Measurements from ENCODE around the gene MCHR2. TPM values are rescaled to one million over a fixed set of nuclear protein-coding genes. Genes with fewer than 3 reads are reported as not detected.

The MCHR2 gene
- total RNA-seq, 1 experiment from 2014 or later: not detected

DNA sequence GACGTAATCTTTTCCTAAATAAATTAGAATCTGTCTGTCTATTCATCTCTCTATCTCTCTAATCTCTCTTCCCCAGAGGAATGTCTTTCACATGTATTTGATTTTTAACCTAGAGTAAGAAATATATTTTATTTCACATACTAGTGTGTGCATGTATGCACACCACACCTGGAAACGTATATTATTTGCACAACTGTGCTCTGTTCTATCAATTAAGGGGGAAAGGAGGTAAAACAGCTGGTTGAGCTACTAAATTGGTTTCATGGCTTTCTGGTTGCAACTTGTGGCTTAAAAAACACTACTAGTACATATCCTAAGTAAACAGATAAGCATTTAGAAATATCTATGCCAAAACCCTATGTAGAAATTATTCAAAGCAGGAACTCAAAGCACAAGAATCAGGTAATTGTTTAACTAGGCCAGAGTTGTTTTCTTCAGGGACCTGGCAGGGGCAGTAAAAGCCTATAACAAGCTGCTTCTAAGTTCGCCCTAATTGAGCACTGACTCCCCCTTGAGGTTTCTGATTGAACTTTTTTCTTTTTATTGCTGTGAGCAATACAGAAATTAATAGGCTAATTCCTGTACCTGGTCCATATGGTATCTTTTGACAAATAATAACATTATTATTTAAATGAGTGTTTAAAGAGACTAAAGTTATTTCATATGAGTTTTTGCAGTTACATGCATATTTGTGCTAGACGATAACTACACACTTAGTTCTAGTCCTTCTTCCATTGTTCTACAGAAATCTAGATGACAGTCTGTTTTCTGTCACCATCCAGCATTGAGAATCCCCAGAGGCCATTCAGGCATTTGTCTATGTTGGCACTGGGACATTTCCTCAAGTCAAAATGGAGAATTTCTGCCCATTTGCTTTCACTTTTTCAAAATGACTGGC, 88.6 kb downstream of the MCHR2 start:
- H3K4me1 ChIP-seq: no peaks in the 10 kb centered on the region
- peaks cover 19% of the 10 kb centered on the region for H3K27me3 Mint-ChIP-seq (ENCODE audit: insufficient read depth, unreplicated experiment)
- H3K36me3 ChIP-seq (ENCODE audit: control insufficient read depth, insufficient read depth, low read length): no peaks in the 10 kb centered on the region
- no TSS peak for BruUV-seq (replicated peaks)
- no peaks in the 10 kb centered on the region for H3K36me3 Mint-ChIP-seq (ENCODE audit: insufficient read depth, unreplicated experiment)
- no peak overlapping the region for H3K4me3 Mint-ChIP-seq (ENCODE audit: unreplicated experiment)
- ChIA-PET CTCF (interaction anchor here (1.0 to 1.8 kb wide), 2 partner anchors 37 to 39 kb away, joined by 3 to 17 read pairs; no protein-coding TSS in a partner anchor), POLR2A (no interaction called here)
- H3K4me1 Mint-ChIP-seq (ENCODE audit: low read depth, unreplicated experiment): no peaks in the 10 kb centered on the region
- TF ChIP-seq, protein P1, sequence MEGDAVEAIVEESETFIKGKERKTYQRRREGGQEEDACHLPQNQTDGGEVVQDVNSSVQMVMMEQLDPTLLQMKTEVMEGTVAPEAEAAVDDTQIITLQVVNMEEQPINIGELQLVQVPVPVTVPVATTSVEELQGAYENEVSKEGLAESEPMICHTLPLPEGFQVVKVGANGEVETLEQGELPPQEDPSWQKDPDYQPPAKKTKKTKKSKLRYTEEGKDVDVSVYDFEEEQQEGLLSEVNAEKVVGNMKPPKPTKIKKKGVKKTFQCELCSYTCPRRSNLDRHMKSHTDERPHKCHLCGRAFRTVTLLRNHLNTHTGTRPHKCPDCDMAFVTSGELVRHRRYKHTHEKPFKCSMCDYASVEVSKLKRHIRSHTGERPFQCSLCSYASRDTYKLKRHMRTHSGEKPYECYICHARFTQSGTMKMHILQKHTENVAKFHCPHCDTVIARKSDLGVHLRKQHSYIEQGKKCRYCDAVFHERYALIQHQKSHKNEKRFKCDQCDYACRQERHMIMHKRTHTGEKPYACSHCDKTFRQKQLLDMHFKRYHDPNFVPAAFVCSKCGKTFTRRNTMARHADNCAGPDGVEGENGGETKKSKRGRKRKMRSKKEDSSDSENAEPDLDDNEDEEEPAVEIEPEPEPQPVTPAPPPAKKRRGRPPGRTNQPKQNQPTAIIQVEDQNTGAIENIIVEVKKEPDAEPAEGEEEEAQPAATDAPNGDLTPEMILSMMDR (IDR thresholded peaks at IDR 0.05; ENCODE audit: insufficient read depth in 1 of 2, low read depth in 1 of 2, low read length in 1 of 2, severe bottlenecking in 1 of 2, unreplicated experiment in 1 of 2): peak; percentile 67
- H3K27me3 ChIP-seq (replicated peaks; ENCODE audit: control insufficient read depth, insufficient read depth, low read length): no peaks in the 10 kb centered on the region
- no peak overlapping the region for H3K27ac Mint-ChIP-seq (ENCODE audit: unreplicated experiment)
- no peaks in the 10 kb centered on the region for H3K9me3 ChIP-seq
- no peak overlapping the region for H3K4me3 ChIP-seq (ENCODE audit: low read depth, low read length)
- no peaks in the 10 kb centered on the region for H3K9me3 Mint-ChIP-seq (ENCODE audit: unreplicated experiment)
- DNase-seq: peak in 1 of 2 experiments; percentile 49
- intact Hi-C loops (cut with micrococcal nuclease; ENCODE audit: unreplicated experiment): loop anchor here (1.0 kb wide), 2 partner anchors 37 to 194 kb away; no protein-coding TSS in a partner anchor

DNA sequence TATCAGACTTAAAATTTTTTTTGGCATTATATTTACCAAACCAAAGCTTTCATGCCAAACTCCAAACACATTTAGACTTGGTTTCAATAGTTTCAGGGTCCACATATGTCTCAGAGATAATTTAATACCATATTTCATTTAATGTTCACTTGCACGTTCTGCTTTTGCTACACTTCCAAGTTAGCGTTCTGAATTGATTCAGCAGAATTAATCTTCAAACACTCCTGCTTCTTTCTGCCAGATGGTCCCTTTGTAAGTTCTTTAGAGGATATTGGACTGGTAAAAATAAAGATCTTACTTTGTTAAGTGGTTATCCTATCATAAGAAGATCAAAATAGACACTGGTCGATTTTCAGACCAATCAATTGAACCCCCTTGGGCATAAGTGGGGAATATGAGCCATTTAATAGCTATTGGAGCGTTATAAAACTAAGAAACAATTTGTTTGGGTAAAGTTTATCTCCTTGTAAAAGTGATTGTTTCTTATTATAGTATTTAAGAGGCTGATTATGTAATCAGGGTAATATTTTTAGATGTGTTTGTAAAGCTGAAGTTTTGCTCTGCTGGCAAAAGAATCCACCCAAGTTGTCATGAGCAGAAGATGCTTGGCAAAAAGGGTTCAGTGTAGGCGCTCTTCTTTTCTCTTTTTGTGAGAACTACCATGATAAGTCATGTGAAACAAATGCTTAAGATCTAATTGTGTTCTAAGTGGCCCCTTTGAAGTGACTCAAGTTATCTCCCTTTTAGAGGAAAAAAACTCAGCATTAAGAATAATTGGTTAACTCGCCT, 92.2 kb downstream of the MCHR2 start:
- Histone ChIP-seq H3K4me1 (no peaks in the 10 kb centered on the region), H3K36me3 (ENCODE audit: control insufficient read depth, insufficient read depth, low read length) (no peaks in the 10 kb centered on the region), H3K9me3 (peaks cover 3% of the 10 kb centered on the region; the same call in 1 of the 2 replicates), H3K4me3 (ENCODE audit: low read depth, low read length) (no peak overlapping the region), H3K27me3 (replicated peaks; ENCODE audit: control insufficient read depth, insufficient read depth, low read length) (no peaks in the 10 kb centered on the region)
- H3K9me3 Mint-ChIP-seq (ENCODE audit: unreplicated experiment): no peaks in the 10 kb centered on the region
- peaks cover 7% of the 10 kb centered on the region for H3K27me3 Mint-ChIP-seq (ENCODE audit: insufficient read depth, unreplicated experiment)
- no peaks in the 10 kb centered on the region for H3K4me1 Mint-ChIP-seq (ENCODE audit: low read depth, unreplicated experiment)
- H3K36me3 Mint-ChIP-seq (ENCODE audit: insufficient read depth, unreplicated experiment): no peaks in the 10 kb centered on the region
- TF ChIP-seq, protein P1 (IDR thresholded peaks at IDR 0.05; ENCODE audit: insufficient read depth in 1 of 2, low read depth in 1 of 2, low read length in 1 of 2, severe bottlenecking in 1 of 2, unreplicated experiment in 1 of 2): no peak
- intact Hi-C loops (cut with micrococcal nuclease; ENCODE audit: unreplicated experiment): no loop called here
- CTCF ChIA-PET: no interaction called here
- no peak for DNase-seq
- POLR2A ChIA-PET: no interaction called here
- H3K27ac Mint-ChIP-seq (ENCODE audit: unreplicated experiment): no peak overlapping the region
- BruUV-seq (replicated peaks): no TSS peak
- no peak overlapping the region for H3K4me3 Mint-ChIP-seq (ENCODE audit: unreplicated experiment)

DNA sequence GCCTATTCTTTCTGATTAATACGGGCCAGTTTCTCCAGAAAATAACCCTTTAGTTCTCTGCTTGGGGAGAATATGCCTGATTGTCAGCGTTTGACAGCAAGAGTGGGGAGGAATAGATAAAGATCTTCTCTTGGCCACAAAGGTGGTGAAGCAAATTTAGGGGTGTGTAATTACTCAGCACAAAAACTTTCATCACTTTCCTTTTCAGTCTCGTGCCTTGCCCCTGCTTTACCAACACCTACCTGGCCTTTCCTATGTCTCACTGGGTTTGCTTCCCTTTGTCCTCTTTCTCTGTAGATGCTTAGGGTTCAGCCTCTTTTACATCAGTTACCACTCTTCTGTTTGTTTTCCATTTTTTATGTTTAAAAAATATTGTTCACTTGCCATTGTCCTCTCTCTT, 99.2 kb downstream of the MCHR2 start:
- ChIA-PET CTCF (no interaction called here), POLR2A (no interaction called here)
- TF ChIP-seq, protein P1 (IDR thresholded peaks at IDR 0.05; ENCODE audit: insufficient read depth in 1 of 2, low read depth in 1 of 2, low read length in 1 of 2, severe bottlenecking in 1 of 2, unreplicated experiment in 1 of 2): no peak
- H3K27ac Mint-ChIP-seq (ENCODE audit: unreplicated experiment): no peak overlapping the region
- no peaks in the 10 kb centered on the region for H3K4me1 Mint-ChIP-seq (ENCODE audit: low read depth, unreplicated experiment)
- intact Hi-C loops (cut with micrococcal nuclease; ENCODE audit: unreplicated experiment): no loop called here
- peaks cover 2% of the 10 kb centered on the region; the same call in 1 of the 2 replicates for H3K9me3 ChIP-seq
- BruUV-seq (replicated peaks): no TSS peak
- no peak overlapping the region for H3K4me3 ChIP-seq (ENCODE audit: low read depth, low read length)
- H3K27me3 Mint-ChIP-seq (ENCODE audit: insufficient read depth, unreplicated experiment): peaks cover 7% of the 10 kb centered on the region
- DNase-seq: no peak
- no peaks in the 10 kb centered on the region for H3K9me3 Mint-ChIP-seq (ENCODE audit: unreplicated experiment)
- no peaks in the 10 kb centered on the region for H3K36me3 Mint-ChIP-seq (ENCODE audit: insufficient read depth, unreplicated experiment)
- H3K36me3 ChIP-seq (ENCODE audit: control insufficient read depth, insufficient read depth, low read length): no peaks in the 10 kb centered on the region
- H3K27me3 ChIP-seq (replicated peaks; ENCODE audit: control insufficient read depth, insufficient read depth, low read length): no peaks in the 10 kb centered on the region
- no peak overlapping the region for H3K4me3 Mint-ChIP-seq (ENCODE audit: unreplicated experiment)
- H3K4me1 ChIP-seq: no peaks in the 10 kb centered on the region

Measured in Caco-2 (cell line).